OCI-LY1 (cell line): ENCODE results near the gene PSMD1.

Experiments
- CTCF ChIP-seq: fragments of 200-600 bp; sonication (generic), shearing (Covaris generic); IDR thresholded peaks from 2 replicates; pipeline ENCODE4 v1.5.1; 2017; ENCODE audit warnings: mild to moderate bottlenecking, antibody characterized with exemption, low read length, moderate library complexity, mixed read lengths
- EZH2 ChIP-seq: fragments of 200-600 bp; sonication (generic), shearing (Covaris generic); IDR thresholded peaks from 2 replicates; pipeline ENCODE4 v1.8.0; 2017; ENCODE audit warnings: borderline replicate concordance, mixed run types, mild to moderate bottlenecking, antibody characterized with exemption, low read length, moderate library complexity, mixed read lengths

- TF ChIP-seq CTCF (no peak), EZH2 (no peak)
Observed at GRCh38 chr2:231043796-231044195, 12.9 kb upstream of the PSMD1 start.
